NT2/D1 (cell line): Measurements from ENCODE around the gene UBN2.

Source experiments
- SUZ12 ChIP-seq: IDR thresholded peaks from 2 replicates; pipeline ENCODE4 v1.6.1; 2011; ENCODE audit not compliant: insufficient read length, insufficient read depth; ENCODE audit errors: extremely low read depth
- YY1 ChIP-seq: IDR thresholded peaks from 2 replicates; pipeline ENCODE4 v1.6.1; 2011; ENCODE audit not compliant: insufficient read length, insufficient read depth
- ZNF274 ChIP-seq: IDR thresholded peaks from 2 replicates; pipeline ENCODE4 v1.6.1; 2011; ENCODE audit warnings: mild to moderate bottlenecking, low read depth, low read length

GRCh38 chr7:139230484-139230773, 608 bp upstream of the UBN2 start:
- TF ChIP-seq SUZ12 = no peak
- TF ChIP-seq ZNF274 = no peak
- TF ChIP-seq YY1 = no peak
